Stimulated activated CD4-positive, alpha-beta T cell treated with anti-CD3 and anti-CD28 coated beads, Interleukin-4, amount 100 ng/mL, for 4 hours (primary cell): ENCODE measurements around the gene POFUT2.

Source experiments
- DNase-seq, 2 experiments: peaks; one replicate each; pipeline ENCODE4 v3.0.0-alpha.2; 2020

POFUT2 gene, protein sequence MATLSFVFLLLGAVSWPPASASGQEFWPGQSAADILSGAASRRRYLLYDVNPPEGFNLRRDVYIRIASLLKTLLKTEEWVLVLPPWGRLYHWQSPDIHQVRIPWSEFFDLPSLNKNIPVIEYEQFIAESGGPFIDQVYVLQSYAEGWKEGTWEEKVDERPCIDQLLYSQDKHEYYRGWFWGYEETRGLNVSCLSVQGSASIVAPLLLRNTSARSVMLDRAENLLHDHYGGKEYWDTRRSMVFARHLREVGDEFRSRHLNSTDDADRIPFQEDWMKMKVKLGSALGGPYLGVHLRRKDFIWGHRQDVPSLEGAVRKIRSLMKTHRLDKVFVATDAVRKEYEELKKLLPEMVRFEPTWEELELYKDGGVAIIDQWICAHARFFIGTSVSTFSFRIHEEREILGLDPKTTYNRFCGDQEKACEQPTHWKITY

DNA sequence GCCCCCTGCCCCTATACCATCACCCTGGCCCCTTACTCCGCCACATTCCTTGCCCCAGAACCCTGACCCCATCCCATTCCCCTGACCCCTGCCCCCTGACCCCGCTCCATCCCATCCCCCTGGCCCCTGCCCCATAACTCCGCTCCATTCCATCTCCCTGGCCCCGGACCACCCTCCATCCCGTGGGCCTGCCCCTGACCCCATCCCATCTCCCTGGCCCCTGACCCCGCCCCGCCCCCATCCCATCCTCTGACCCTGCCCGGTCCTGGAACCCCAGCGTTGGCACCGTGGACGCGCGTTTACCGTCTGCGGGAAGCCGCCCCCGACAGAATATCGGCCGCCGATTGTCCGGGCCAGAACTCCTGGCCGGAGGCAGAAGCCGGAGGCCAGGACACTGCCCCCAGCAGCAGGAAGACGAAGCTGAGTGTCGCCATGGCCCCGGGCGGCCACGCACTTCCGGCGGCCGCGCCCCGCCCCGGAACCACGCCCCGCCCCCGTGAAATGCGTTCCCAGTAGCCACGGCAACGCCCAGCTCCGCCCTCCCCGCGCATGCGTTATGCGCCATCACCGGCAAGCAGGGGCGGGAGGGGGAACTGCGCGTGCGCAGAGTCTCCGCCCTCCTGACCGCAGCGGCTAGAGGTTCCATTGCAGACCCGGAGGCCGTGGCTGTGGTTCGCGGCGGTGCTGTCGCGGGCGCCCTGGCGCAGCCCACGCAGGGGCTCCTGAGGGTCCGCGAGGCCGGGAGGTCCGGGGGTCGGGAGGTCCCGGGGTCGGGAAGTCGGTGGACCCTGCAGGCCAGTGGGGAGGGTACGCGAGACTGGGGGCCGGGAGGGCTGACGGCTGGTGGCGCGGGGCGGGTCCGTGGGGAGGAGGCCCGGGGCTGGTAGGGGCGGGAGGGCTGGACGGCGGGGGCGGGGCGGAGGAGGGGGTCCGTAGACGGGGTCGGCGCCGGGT is at the start of gene POFUT2:
TSS of gene POFUT2 (minus strand) at position 458 of the 954 bp plus-strand sequence. CDS start at position 434, 24 bp downstream.
- DNase-seq: peak; percentile 96 to 99

DNA sequence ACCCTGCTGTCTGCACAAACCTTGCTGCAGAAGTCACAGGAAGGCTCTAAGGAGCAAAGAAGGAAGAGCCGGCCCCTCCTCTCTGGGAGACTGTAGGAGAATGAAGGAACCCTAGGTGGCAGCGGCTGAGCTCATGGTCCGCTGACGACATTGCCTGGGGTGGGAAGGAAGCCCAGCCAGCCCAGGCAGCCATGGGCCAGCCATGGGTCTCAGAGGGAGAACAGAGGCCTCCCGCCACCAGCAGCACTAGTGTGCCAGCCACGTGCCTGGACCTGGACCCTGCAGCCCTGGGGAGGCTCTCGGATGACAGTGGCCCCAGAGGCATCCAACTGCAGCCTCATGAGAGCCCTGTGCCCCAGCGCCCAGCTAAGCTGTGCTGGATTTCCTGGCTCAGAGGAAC is 49.2 kb upstream of the POFUT2 start:
- DNase-seq: no peak

- no peak for DNase-seq
Observed at GRCh38 chr21:45336535-45336810, 48.8 kb upstream of the POFUT2 start.

DNA sequence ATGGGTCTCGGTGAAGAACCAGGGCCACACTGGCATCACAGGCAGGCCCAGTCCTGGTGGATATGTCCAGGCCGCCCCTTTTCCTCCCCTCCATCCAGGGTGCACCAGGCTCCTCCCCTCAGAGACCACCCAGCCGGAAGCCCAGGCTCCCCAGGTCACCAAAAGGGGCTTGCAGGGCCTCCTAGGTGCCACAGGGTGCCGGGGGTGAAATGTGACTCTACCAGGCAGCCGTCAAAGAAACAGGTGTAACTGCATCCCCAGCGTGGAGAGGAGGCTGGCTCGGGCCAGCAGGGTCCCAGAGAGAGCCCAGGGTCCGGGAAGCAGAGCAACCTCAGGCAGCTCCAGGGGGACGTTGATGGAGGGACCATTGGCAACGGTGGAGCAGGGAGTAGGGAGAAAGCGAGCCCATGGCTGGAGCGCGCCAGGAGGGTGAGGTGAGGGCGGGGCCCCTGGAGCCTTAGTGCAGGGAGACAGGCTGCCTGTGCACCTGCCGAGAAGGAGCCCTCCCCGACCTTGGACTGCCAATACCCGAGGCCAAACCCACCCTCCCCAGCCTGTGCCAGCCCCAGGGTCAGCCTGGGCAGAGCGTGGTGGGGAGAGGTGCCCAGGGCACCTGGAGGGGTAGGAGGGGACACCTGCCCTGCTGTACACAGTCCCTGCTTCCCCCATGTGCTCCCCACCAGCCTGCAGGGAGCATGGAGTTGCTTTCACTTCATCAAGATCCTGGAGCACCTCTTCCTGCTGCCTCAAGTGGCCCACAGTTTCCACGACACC is 48.3 kb upstream of the POFUT2 start:
- no peak for DNase-seq

GRCh38 chr21:45335151-45335760 is 47.6 kb upstream of the POFUT2 start:
- no peak for DNase-seq

DNA sequence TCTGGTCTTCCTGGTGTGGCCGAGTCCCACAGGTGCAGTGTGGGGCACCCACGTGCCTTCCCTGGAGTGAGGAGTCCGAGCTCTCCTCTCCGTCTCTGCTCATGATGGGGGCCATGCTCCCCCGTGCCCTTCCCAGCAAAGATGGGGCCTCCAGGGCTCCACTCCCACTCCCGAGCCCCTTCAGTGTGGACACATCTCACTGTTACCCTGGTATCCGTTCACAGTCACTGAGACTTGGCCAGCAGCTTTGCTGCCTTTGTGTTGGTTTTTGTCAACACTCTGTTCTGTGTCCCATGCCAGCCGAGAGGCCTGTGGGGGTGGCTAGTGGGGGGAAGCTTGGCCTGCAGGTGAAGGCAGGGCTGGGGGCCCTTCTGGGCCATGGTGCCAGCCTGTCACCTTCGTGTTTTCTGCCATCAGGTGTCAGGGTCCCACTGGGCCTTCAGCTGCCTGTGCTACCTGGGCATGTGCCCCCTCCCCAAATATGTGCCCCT is 46.9 kb upstream of the POFUT2 start:
- no peak for DNase-seq

- no peak for DNase-seq
Observed at GRCh38 chr21:45334134-45334533, 46.4 kb upstream of the POFUT2 start.

- DNase-seq: no peak
Observed at GRCh38 chr21:45333583-45334121, 46.0 kb upstream of the POFUT2 start.

GRCh38 chr21:45332981-45333582 is 45.4 kb upstream of the POFUT2 start:
- no peak for DNase-seq

DNA sequence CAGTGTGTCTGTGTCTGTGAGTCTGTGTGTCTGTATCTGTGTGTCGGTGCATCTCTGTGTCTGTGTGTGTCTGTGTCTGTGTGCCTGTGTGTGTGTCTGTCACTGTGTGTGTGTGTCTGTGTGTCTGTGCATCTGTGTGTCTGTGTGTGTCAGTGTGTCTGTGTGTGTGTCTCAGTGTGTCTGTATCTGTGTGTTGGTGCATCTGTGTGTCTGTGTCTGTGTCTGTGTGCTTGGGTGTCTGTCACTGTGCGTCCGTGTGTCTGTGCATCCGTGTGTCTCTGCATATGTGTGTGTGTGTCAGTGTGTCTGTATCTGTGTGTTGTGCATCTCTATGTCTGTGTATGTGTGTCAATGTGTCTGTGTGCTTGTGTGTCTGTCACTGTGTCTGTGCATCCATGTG is 44.7 kb upstream of the POFUT2 start:
- no peak for DNase-seq

GRCh38 chr21:45331531-45332147 is 43.9 kb upstream of the POFUT2 start:
- DNase-seq: no peak

DNA sequence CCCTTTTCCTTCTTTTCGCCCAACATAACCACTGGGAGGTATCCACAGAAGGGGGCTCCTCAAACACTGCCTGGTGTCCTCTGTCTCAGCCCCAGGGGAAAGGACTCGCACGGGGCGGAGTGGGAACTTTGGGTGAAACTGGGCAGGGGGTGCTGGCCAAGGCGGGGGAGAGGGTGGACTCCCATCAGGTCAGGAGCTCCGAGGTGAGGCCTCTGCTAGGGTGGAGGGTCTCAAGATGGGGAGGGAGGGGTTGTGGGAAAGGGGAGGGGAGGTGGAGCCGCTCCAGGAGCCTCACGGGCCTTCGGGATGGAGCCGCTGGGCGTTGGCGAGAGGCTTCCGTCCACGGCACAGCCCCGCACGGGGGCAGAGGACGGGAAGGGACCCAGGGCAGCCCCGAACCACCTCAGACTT is 43.2 kb upstream of the POFUT2 start:
- no peak for DNase-seq

GRCh38 chr21:45330075-45330781 is 42.5 kb upstream of the POFUT2 start:
- no peak for DNase-seq

GRCh38 chr21:45329261-45330074 is 41.8 kb upstream of the POFUT2 start:
- no peak for DNase-seq

GRCh38 chr21:45328198-45329091 is 40.8 kb upstream of the POFUT2 start:
- no peak for DNase-seq

DNA sequence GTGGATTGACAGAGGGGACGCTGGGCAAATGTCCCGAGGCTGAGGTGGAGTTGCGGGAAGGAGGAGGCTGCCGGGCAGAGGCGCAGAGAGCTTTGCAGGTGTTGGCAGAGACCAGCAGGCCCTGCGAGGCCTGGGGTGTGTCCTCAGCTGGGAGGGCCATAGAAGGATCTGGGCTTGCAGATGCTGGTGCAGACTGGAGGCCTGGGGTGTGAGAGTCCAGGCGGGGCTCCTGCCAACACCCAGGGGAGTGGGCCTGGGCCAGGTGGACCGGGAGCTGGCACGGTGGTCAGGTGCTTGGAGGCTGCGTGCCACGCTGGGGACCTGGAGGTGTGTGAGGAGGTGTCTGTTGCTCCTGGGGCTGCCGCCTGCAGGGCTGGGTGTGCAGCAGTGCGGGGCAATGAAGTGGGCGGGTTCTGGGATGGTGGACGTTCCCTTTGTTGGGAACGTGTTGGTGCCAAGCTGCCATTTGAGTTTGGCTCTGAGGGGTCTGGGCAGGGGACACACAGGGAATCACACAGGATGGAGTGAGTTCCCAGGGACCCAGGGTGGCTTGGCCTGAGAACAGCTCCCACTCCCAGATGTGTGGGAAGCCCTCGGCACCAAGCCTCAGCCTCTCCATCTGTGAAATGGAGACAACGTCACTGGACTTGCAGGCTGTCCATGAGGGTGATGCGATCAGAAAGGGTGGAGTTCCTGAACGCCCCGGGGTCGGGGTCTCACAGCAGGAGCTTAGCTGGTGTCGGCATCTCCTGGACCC is 39.9 kb upstream of the POFUT2 start:
- no peak for DNase-seq

DNA sequence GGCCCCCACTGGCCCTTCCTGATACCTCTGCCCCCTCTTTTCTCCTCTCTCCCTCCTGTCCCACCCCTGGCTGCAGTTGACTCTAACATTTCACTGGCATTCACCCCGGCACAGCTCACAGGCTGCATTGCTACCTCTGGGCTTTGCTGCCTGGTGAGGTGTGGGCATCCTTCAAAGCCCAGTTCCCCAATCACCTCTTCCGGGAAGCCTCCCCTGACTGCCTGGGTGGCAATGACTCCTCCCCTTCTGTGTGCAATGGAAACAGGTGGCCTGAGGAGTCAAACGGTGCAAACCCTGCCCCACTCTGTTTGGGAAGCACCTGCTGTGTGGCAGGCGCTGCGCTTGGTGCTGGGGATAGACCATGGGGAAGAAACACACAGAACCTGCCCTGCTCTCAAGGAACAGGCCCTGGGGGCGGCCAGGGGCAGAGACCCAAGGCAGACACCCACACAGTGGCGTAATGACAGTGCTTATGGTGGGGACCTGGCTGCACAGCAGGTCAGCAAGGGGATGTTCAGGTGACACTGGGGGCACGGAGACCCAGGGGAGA is 39.3 kb upstream of the POFUT2 start:
- DNase-seq: no peak
